GM19328 (cell line): Measurements from ENCODE around the gene SMAD9.

Experiments
- ATAC-seq: cut with Tn5 transposase; IDR thresholded peaks from one replicate; pipeline ENCODE4 v1.9.1; 2021; ENCODE audit warnings: mild to moderate bottlenecking, moderate library complexity; ENCODE audit not compliant: unreplicated experiment

SMAD9 gene

GRCh38 chr13:36870050-36870692 is 49.9 kb downstream of the SMAD9 start:
- no peak for ATAC-seq

- ATAC-seq, result no peak
Measured at GRCh38 chr13:36866232-36866631, 53.8 kb downstream of the SMAD9 start.

GRCh38 chr13:36865265-36865664 is 54.8 kb downstream of the SMAD9 start:
- ATAC-seq, result no peak

- no peak for ATAC-seq
Measured at GRCh38 chr13:36862722-36863121, 57.3 kb downstream of the SMAD9 start.

DNA sequence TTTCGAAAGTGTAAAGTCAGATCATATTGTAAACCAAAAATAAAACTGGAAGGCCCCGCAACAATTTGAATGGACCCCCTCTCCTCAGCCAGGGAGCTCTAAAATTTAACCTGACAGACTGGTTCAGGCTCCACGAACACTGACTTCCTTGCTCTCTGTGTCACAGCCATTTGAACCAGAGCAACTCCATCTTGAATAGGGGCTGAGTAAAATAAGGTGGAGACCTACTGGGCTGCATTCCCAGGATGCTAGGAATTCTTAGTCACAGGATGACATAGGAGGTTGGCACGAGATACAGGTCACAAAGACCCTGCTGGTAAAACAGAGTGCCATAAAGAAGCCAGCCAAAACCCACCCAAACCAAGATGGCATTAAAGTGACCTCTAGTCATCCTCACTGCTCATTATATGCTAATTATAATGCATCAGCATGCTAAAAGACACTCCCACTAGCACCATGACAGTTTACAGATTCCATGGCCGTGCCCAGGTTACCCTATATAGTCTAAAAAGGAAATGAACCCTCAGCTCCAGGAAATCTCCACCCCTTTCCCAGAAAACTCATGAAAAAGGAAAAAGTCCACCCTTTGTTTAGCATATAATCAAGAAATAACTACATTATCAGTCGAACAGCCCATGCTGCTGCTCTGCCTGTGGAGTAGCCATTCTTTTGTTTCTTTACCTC is 57.9 kb downstream of the SMAD9 start:
- no peak for ATAC-seq

- no peak for ATAC-seq
Measured at GRCh38 chr13:36859259-36859658, 60.8 kb downstream of the SMAD9 start.

GRCh38 chr13:36858290-36858689 is 61.7 kb downstream of the SMAD9 start:
- no peak for ATAC-seq

GRCh38 chr13:36857253-36857652 is 62.8 kb downstream of the SMAD9 start:
- ATAC-seq, result no peak

DNA sequence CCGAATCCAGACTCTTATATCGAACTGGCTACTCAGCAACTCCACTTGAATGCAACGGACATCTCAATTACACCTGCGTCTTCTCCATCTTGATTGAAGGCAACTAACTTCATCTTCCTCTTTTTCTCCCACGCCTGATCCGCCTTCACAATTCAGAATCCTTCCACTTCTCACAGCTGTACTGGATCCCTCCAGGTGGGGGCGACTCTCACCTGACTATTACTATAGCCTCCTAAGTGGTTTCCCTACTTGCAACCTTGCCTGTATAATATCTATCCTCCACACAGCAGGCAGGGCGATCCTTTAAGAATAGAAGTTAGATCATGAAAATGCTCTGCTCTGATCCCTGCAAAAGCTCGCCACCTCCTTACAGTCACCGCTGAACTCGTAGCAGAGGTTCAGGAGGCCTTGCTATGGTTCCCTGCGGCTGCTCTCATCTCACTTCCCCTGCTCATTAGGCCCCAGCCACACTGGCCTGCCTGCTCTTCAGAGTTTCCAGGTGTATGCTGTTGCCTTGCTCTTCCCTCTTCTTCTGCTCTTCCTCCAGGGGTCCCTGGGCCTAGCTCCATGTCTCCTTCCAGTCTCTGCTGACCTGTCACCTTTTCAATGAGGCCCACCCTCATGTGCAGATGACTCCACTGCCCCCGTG is 69.1 kb downstream of the SMAD9 start:
- no peak for ATAC-seq

- no peak for ATAC-seq
Measured at GRCh38 chr13:36848199-36848982, 71.6 kb downstream of the SMAD9 start.

DNA sequence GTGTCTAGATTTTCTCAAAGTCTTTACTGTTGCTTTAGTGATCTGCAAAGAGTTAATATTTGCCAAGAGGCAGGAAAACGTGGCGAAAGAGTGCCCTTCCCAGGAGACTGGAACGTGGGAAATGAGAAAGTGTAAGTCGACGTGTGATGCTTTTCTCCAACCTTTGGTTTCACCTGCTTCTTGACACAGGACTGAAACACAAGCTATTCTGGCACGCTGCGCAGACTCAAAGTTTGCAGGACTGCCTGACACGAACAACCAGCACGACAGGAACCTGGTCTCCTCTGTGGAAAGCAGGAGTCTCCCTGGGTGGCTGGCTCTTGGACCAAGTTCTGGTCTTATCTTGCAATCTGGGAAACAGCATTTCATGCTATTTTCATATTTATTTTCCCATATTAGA is 72.4 kb downstream of the SMAD9 start:
- no peak for ATAC-seq

DNA sequence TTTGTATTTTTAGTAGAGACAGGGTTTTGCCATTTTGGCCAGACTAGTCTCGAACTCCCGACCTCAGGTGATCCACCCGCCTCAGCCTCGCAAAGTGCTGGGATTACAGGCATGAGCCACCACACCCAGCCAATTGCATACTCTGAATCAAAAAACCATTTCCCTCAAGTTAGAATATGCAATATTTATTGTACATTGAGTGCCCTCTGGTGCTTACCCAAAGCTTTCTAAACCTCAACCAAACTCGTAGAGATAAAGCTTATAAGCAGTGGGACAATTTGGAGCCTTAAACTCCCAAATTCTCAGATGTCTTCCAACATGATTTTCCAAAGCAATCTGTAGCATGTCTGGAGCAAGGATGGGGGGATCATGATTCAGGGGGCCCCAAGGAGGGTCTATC is 78.6 kb downstream of the SMAD9 start:
- no peak for ATAC-seq

- ATAC-seq, result no peak
Measured at GRCh38 chr13:36840718-36841250, 79.3 kb downstream of the SMAD9 start.

- no peak for ATAC-seq
Measured at GRCh38 chr13:36839981-36840380, 80.1 kb downstream of the SMAD9 start.

DNA sequence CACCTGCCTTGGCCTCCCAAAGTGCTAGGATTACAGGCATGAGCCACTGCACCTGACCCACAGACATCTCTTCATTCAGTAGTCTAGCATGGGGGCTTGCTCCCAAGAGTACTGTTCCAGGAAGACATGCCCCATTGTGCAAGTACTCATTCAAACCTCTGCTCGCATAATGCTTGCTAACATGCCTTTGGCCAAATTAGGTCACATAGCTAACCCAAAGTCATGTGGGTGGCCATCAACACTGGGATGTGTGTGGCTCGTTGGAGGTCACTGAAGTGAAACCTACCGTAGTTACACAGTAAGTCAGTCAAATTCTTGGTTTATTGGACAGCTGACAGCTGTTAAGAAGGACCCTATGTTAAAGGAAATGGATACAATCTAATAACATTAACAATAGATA is 80.8 kb downstream of the SMAD9 start:
- ATAC-seq, result no peak

DNA sequence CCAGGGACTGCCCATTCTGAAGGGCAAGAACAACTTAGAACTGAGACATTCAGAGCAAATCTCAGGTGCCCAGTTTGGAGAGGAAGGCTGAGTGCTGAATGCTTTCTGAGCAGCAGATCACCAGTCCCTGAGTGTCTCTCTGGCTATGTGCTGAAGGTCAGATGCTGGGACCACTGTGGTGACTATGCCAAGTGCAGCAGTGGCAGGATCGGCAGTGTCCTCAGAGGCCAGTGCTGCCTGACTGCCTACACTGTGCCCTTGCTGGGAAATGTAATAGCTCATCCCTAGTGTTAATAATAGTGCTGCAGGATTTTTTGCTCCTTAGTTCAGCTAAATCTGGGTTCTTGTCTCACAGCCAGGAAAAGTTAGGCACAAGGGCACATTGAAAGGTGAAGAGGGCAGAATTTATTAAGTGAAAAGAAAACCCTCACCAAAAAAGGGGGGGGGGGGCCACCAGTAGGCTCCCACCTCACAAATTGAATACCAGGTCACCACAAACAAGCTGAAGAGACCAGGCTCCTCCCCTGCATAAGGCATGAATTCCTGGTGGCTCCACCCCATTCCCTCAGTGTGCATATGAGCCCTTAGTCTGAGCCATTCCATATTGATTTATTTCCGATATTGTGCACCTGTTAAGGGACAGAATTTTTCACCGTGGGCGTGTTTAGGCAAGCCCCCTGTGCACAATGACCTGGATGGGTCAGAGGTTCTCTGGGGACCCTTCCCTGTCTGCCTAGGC is 82.5 kb downstream of the SMAD9 start:
- ATAC-seq, result no peak

GRCh38 chr13:36834299-36834698 is 85.7 kb downstream of the SMAD9 start:
- no peak for ATAC-seq

DNA sequence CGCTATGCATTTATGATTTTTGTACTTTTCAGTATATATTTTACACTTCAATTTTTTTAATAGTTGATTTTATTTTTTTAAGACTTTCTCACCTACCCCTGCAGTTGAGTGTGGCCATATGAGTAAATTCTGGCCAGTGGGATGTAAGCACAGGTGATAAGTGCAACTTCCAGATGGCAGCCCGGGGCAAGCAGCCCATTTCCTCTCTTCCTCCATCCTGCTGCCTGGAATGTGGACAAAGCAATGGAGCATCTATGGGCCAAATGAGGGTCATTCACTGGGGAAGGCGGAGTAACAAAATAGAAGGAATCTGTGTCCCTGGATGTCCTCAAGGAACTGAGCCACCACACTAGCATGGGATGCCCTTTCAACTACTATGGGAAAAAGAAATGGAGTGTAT is 88.7 kb downstream of the SMAD9 start:
- ATAC-seq, result no peak

DNA sequence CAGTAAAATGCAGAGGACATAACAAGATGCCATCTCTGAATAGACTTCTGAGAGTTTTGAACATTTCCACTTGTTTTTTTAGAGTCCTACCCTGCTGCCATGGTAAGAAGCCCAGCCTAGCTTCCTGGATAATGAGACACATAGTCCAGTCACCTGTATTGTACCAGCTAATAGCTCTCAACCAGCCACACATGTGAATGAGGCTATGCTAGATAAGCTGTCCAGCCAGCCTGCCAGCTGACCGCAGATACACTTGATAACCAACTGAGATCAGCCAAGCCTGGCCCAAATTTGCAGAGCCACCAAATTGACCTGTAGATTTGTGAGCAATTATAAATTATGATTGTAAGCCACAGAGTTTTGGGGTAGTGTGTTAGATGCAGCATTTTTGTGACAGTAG is 90.3 kb downstream of the SMAD9 start:
- ATAC-seq, result no peak

DNA sequence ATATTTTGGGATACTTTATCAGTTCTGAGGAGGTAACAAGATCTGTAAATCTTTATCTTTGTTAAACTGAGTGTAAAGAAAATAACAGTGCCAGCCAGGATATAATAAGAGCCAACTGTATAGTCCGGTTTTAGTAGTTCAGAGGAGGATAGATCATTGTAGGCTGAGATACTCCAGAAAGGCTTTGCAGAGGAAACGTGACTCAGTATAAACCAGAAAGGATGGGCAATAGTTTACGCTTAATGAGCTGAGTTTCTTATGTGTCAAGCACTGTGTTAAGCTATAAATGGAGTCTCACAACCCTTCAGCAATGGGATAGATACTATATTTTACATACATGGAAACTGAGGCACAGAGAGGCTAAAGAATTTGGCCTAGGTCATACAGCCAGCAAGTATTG is 97.3 kb downstream of the SMAD9 start:
- ATAC-seq, result no peak

DNA sequence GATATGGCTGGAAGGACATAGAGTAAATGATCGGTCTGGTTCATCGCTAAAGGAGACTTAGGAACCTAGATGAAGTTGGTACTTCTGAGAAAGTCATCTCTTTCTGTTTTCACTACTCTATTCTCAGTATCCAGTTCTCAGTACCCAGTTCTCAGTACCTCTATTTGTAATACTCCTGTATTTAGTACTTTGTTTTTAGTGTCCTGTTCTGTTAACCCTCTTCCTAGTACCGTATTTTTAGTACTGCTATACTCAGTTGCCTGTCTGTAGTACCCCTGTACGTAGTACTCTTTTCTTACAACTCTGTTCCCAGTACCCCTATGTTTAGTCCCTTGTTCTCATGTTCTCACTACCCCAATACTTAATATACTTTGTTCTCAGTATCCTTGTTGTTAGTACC is 99.8 kb downstream of the SMAD9 start:
- ATAC-seq, result peak; percentile 31
